Measurements from ENCODE around the gene PTMA.

Gene PTMA

DNA sequence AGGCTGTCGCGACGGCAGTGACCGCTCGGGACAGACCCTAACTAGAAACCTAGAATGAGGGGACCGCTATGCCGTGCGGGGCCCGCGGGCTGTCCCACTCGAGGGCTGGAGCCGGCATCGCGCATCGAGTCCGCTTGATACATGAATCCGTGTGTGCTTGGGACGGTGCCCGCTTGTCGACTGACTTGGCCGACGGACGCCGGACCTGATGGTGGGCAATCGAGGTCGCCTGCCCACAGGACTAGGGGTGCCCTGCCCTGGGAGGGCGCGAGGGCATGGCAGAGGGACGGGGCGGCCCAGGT lies 749 bp upstream of the PTMA start:
- H3K9me3 ChIP-seq (ENCODE audit: low read length): no peaks in the 10 kb centered on the region
- H3K36me3 ChIP-seq (ENCODE audit: insufficient read depth, low read length): peaks cover 39% of the 10 kb centered on the region
- no peak overlapping the region for H2AFZ ChIP-seq (ENCODE audit: low read length)
- H4K20me1 ChIP-seq (ENCODE audit: insufficient read depth, low read length): no peaks in the 10 kb centered on the region
- peak overlapping the region; percentile 86 for H3K4me2 ChIP-seq (ENCODE audit: low read length)
- no peaks in the 10 kb centered on the region for H3K9me2 ChIP-seq (ENCODE audit: low read depth, low read length)
- H3F3A ChIP-seq (ENCODE audit: insufficient read depth, low read length): peaks cover 18% of the 10 kb centered on the region; the same call in 1 of the 2 replicates
- peak overlapping the region; percentile 86 for H3K27ac ChIP-seq (ENCODE audit: low read depth, low read length, poor library complexity, severe bottlenecking)
- H3K4me3 ChIP-seq (ENCODE audit: low read depth, low read length, poor library complexity, severe bottlenecking): peak overlapping the region; percentile 72
- no peaks in the 10 kb centered on the region for H3K27me3 ChIP-seq (ENCODE audit: insufficient read depth, low read length)
- peaks cover 38% of the 10 kb centered on the region for H3K79me2 ChIP-seq (ENCODE audit: insufficient read depth, low read length)
- TF ChIP-seq, protein P1, sequence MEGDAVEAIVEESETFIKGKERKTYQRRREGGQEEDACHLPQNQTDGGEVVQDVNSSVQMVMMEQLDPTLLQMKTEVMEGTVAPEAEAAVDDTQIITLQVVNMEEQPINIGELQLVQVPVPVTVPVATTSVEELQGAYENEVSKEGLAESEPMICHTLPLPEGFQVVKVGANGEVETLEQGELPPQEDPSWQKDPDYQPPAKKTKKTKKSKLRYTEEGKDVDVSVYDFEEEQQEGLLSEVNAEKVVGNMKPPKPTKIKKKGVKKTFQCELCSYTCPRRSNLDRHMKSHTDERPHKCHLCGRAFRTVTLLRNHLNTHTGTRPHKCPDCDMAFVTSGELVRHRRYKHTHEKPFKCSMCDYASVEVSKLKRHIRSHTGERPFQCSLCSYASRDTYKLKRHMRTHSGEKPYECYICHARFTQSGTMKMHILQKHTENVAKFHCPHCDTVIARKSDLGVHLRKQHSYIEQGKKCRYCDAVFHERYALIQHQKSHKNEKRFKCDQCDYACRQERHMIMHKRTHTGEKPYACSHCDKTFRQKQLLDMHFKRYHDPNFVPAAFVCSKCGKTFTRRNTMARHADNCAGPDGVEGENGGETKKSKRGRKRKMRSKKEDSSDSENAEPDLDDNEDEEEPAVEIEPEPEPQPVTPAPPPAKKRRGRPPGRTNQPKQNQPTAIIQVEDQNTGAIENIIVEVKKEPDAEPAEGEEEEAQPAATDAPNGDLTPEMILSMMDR (IDR thresholded peaks at IDR 0.05; ENCODE audit: low read length): no peak
- no peak for TF ChIP-seq EZH2 (IDR thresholded peaks at IDR 0.05; ENCODE audit: borderline replicate concordance, low read length)
- peak overlapping the region; percentile 87 for H3K9ac ChIP-seq (ENCODE audit: low read length)
- H3K4me1 ChIP-seq (ENCODE audit: insufficient read depth, low read length, severe bottlenecking): peaks cover 40% of the 10 kb centered on the region

DNA sequence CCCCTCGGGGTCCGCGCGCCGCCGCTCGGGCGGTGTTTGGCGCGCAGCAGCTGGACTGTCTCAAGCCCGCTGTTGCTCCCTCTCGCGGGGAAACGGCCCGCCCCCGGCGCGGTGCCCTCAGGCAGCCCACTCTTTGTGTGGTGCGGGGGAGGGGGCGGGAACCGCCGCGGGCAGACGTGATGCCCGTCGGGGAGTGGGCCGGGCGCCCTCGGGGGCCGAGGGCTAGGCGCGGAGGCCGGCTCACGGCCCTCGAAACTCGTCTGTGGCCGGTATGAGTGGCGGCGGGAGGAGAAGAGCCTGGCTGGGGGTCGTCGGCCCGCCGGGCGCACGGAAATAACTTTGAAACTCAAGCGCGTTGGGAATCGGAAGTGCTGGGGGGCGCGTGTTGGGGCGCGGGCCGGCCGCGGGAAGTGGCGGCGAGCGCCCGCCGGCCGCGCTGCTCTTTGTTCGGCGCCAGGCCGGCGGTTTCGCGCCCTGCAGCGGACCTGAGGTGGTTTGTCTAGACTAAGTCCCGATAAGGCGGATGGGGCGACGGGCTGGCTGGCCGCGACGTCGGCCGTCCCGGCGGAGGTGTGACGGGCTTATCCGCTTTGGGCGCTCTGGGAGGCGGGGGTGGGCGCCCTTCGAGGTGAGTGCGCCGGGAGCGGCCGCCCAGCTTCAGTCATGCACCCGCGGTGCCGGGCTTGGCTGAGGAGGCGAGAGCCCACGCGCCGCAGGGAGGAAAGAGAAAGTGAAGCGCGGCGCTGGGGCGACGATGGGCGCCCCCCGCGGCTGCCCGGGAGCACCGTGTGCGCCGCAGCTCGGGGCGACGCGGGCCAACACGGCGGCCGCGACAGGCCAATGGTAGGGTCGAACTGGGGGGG lies 679 bp downstream of the PTMA start:
- Histone ChIP-seq H3K4me2 (ENCODE audit: low read length) (peak overlapping the region; percentile 56), H3F3A (ENCODE audit: insufficient read depth, low read length) (peaks cover 23% of the 10 kb centered on the region; the same call in 1 of the 2 replicates), H4K20me1 (ENCODE audit: insufficient read depth, low read length) (no peaks in the 10 kb centered on the region), H2AFZ (ENCODE audit: low read length) (no peak overlapping the region), H3K9me2 (ENCODE audit: low read depth, low read length) (no peaks in the 10 kb centered on the region), H3K36me3 (ENCODE audit: insufficient read depth, low read length) (peaks cover 46% of the 10 kb centered on the region), H3K9ac (ENCODE audit: low read length) (peak overlapping the region; percentile 100), H3K27me3 (ENCODE audit: insufficient read depth, low read length) (no peaks in the 10 kb centered on the region), H3K9me3 (ENCODE audit: low read length) (no peaks in the 10 kb centered on the region), H3K4me3 (ENCODE audit: low read depth, low read length, poor library complexity, severe bottlenecking) (peak overlapping the region; percentile 92), H3K4me1 (ENCODE audit: insufficient read depth, low read length, severe bottlenecking) (peaks cover 40% of the 10 kb centered on the region), H3K27ac (ENCODE audit: low read depth, low read length, poor library complexity, severe bottlenecking) (peak overlapping the region; percentile 91), H3K79me2 (ENCODE audit: insufficient read depth, low read length) (peaks cover 38% of the 10 kb centered on the region)
- TF ChIP-seq, protein P1 (IDR thresholded peaks at IDR 0.05; ENCODE audit: low read length): peak; percentile 22; the same call in 1 of the 2 replicates
- TF ChIP-seq EZH2 (IDR thresholded peaks at IDR 0.05; ENCODE audit: borderline replicate concordance, low read length): no peak

- H3K9me3 ChIP-seq (ENCODE audit: low read length): no peaks in the 10 kb centered on the region
Observed at GRCh38 chr2:231709636-231709980, 1.3 kb downstream of the PTMA start.

More at GRCh38 chr2:231709636-231709980, 1.3 kb downstream of the PTMA start:
- Histone ChIP-seq H3F3A (ENCODE audit: insufficient read depth, low read length) (peaks cover 29% of the 10 kb centered on the region), H3K9me2 (ENCODE audit: low read depth, low read length) (no peaks in the 10 kb centered on the region), H3K4me3 (ENCODE audit: low read depth, low read length, poor library complexity, severe bottlenecking) (peak overlapping the region; percentile 92), H3K9ac (ENCODE audit: low read length) (peak overlapping the region; percentile 100), H3K27me3 (ENCODE audit: insufficient read depth, low read length) (no peaks in the 10 kb centered on the region), H3K4me1 (ENCODE audit: insufficient read depth, low read length, severe bottlenecking) (peaks cover 46% of the 10 kb centered on the region), H3K79me2 (ENCODE audit: insufficient read depth, low read length) (peaks cover 38% of the 10 kb centered on the region), H2AFZ (ENCODE audit: low read length) (no peak overlapping the region), H3K27ac (ENCODE audit: low read depth, low read length, poor library complexity, severe bottlenecking) (peak overlapping the region; percentile 91), H3K4me2 (ENCODE audit: low read length) (peak overlapping the region; percentile 56), H4K20me1 (ENCODE audit: insufficient read depth, low read length) (no peaks in the 10 kb centered on the region), H3K36me3 (ENCODE audit: insufficient read depth, low read length) (peaks cover 52% of the 10 kb centered on the region)
- TF ChIP-seq EZH2 (IDR thresholded peaks at IDR 0.05; ENCODE audit: borderline replicate concordance, low read length): no peak
- TF ChIP-seq, protein P1 (IDR thresholded peaks at IDR 0.05; ENCODE audit: low read length): no peak; the same call in 1 of the 2 replicates
